Panc1 (cell line): ENCODE results near the gene JAG1. TPM values are rescaled to one million over a fixed set of nuclear protein-coding genes. Genes with fewer than 3 reads are reported as not detected.

ENCODE experiments used
- ATAC-seq: fragments of 200-7000 bp; cut with Tn5 transposase; 2 replicates; pipeline ENCODE4 v1.9.1; 2020; ENCODE audit warnings: mild to moderate bottlenecking, moderate library complexity
- BruUV-seq: library from RNA; stranded (reverse); fragments of 400-500 nt; replicated peaks from 2 replicates; lab custom pipeline; 2021; lab: Mats Ljungman, UMichigan
- CTCF ChIA-PET: fragments of 300-600 bp; sonication (Branson Sonifier 250); formaldehyde crosslinking; loops from one replicate; lab custom pipeline; 2022; ENCODE audit warnings: antibody characterized with exemption; lab: Charles Lee
- POLR2A ChIA-PET: fragments of 300-600 bp; sonication (Branson Sonifier 250); formaldehyde crosslinking; loops from one replicate; lab custom pipeline; 2022; ENCODE audit warnings: antibody characterized with exemption; lab: Charles Lee
- DNase-seq: peaks from one replicate; pipeline ENCODE4 v3.0.0-alpha.2; 2010; ENCODE audit warnings: low read depth, low spot score
- H3K27ac ChIP-seq: 2 replicates; pipeline ENCODE4 v1.5.1; 2011; ENCODE audit warnings: mild to moderate bottlenecking, low read length, inconsistent platforms
- H3K27me3 ChIP-seq: fragments of 200-500 bp; sonication (Bioruptor generic); 2 replicates; pipeline ENCODE4 v1.6.0; 2014; ENCODE audit warnings: low read length, inconsistent platforms; ENCODE audit not compliant: control insufficient read depth, insufficient read depth
- H3K36me3 ChIP-seq: fragments of 200-500 bp; sonication (Bioruptor generic); 2 replicates; pipeline ENCODE4 v1.5.1; 2014; ENCODE audit warnings: inconsistent platforms, mild to moderate bottlenecking, low read length, moderate library complexity; ENCODE audit not compliant: control insufficient read depth, insufficient read depth
- H3K4me1 ChIP-seq: 2 replicates; pipeline ENCODE4 v1.5.1; 2011; ENCODE audit warnings: inconsistent platforms, mild to moderate bottlenecking, low read length, moderate library complexity; ENCODE audit not compliant: control insufficient read depth, insufficient read depth
- H3K4me3 ChIP-seq, 2 experiments: 2 replicates each; pipeline ENCODE4 v1.5.1; 2011 to 2012; ENCODE audit warnings: low read depth in 2 of 2, low read length in 2 of 2, mild to moderate bottlenecking in 2 of 2, inconsistent platforms in 1 of 2, moderate library complexity in 1 of 2
- H3K9me3 ChIP-seq: fragments of 200-500 bp; sonication (Bioruptor generic); 2 replicates; pipeline ENCODE4 v1.5.1; 2014; ENCODE audit warnings: low read depth, mild to moderate bottlenecking, inconsistent platforms, low read length, moderate library complexity; ENCODE audit not compliant: control insufficient read depth, insufficient read depth
- POLR2AphosphoS5 ChIP-seq: IDR thresholded peaks from 2 replicates; pipeline ENCODE4 v1.6.1; 2012; ENCODE audit warnings: mild to moderate bottlenecking, low read depth, low read length, moderate library complexity
- SIN3A ChIP-seq: IDR thresholded peaks from 2 replicates; pipeline ENCODE4 v1.6.1; 2012; ENCODE audit warnings: low read depth, mild to moderate bottlenecking, low read length, moderate library complexity, borderline replicate concordance; ENCODE audit not compliant: insufficient read depth
- TCF7L2 ChIP-seq: IDR thresholded peaks from 2 replicates; pipeline ENCODE4 v1.6.1; 2011; ENCODE audit warnings: mild to moderate bottlenecking, low read depth, low read length, inconsistent platforms
- in situ Hi-C: cut with HindIII; loops from 2 replicates; pipeline ENCODE4 v1.10.0; 2016; ENCODE audit warnings: low sequenced_read_pairs, low pct_unique_long_range_greater_than_20kb
- intact Hi-C: fragments of 100-400 bp; cut with micrococcal nuclease; formaldehyde crosslinking; loops from one replicate; pipeline ENCODE4 v1.10.0; 2022; ENCODE audit not compliant: unreplicated experiment
- total RNA-seq: library from RNA; stranded (reverse); gene quantifications from one replicate; pipeline ENCODE4 v1.2.1, GENCODE V29; 2021; ENCODE audit not compliant: unreplicated experiment
- TF ChIP-seq, protein P1 (sequence below): fragments of 450-650 bp; IDR thresholded peaks from 2 replicates; pipeline ENCODE4 v1.5.1; 2017; ENCODE audit warnings: mild to moderate bottlenecking
- TF ChIP-seq, protein P2 (sequence below), 2 experiments: IDR thresholded peaks; 2 replicates each; pipeline ENCODE4 v1.6.1; 2011 to 2012; ENCODE audit warnings: low read depth in 2 of 2, control low read depth in 1 of 2, low read length in 1 of 2, mild to moderate bottlenecking in 1 of 2, moderate library complexity in 1 of 2; ENCODE audit not compliant: insufficient read depth in 1 of 2

Gene JAG1
- total RNA-seq, 1 experiment from 2014 or later: 21.2 TPM

DNA sequence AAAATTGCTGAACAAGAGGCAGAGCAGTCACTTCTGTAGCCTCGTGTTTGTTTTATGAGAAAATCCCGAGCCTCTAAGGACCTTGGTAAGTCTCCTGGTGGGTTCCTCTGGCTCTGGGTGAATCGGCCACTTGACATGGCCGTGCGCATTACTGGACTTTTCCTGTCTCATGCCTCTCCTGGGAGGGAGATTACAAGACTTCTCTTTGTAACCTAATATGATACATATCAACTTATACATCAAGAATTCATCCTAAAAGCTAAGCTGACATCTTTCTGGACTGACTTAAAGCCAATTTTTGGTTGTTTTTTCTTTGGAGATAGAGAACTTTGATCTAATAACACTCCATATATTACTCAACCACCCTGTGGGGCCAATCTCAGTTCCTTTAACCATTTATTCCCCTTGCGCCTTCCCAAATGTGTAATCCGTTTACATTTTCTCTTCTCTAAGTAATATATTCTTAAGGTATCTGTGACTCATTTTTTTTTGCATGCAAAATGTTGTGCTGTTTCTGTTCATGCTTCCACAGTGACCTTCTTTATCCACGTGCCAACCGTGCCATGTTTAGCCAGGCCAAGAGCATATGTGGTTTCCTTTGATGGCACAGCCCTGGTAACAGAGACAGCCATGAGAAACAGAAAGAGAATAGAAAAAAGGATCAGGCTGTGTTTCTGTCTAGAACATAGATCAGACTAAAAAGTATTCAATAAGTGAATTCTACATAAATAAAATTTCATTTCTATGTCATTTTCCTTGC is 47.5 kb upstream of the JAG1 start:
- Histone ChIP-seq H3K4me3 (no peak overlapping the region), H3K27me3 (no peaks in the 10 kb centered on the region), H3K4me1 (no peaks in the 10 kb centered on the region; the same call in 1 of the 2 replicates), H3K36me3 (no peaks in the 10 kb centered on the region), H3K9me3 (no peaks in the 10 kb centered on the region), H3K27ac (no peak overlapping the region)
- BruUV-seq: no TSS peak
- ChIA-PET CTCF (no interaction called here), POLR2A (no interaction called here)
- no peak for ATAC-seq
- TF ChIP-seq, protein P1, sequence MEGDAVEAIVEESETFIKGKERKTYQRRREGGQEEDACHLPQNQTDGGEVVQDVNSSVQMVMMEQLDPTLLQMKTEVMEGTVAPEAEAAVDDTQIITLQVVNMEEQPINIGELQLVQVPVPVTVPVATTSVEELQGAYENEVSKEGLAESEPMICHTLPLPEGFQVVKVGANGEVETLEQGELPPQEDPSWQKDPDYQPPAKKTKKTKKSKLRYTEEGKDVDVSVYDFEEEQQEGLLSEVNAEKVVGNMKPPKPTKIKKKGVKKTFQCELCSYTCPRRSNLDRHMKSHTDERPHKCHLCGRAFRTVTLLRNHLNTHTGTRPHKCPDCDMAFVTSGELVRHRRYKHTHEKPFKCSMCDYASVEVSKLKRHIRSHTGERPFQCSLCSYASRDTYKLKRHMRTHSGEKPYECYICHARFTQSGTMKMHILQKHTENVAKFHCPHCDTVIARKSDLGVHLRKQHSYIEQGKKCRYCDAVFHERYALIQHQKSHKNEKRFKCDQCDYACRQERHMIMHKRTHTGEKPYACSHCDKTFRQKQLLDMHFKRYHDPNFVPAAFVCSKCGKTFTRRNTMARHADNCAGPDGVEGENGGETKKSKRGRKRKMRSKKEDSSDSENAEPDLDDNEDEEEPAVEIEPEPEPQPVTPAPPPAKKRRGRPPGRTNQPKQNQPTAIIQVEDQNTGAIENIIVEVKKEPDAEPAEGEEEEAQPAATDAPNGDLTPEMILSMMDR: no peak
- TF ChIP-seq POLR2AphosphoS5 (no peak), TCF7L2 (no peak), SIN3A (no peak)
- TF ChIP-seq, protein P2, sequence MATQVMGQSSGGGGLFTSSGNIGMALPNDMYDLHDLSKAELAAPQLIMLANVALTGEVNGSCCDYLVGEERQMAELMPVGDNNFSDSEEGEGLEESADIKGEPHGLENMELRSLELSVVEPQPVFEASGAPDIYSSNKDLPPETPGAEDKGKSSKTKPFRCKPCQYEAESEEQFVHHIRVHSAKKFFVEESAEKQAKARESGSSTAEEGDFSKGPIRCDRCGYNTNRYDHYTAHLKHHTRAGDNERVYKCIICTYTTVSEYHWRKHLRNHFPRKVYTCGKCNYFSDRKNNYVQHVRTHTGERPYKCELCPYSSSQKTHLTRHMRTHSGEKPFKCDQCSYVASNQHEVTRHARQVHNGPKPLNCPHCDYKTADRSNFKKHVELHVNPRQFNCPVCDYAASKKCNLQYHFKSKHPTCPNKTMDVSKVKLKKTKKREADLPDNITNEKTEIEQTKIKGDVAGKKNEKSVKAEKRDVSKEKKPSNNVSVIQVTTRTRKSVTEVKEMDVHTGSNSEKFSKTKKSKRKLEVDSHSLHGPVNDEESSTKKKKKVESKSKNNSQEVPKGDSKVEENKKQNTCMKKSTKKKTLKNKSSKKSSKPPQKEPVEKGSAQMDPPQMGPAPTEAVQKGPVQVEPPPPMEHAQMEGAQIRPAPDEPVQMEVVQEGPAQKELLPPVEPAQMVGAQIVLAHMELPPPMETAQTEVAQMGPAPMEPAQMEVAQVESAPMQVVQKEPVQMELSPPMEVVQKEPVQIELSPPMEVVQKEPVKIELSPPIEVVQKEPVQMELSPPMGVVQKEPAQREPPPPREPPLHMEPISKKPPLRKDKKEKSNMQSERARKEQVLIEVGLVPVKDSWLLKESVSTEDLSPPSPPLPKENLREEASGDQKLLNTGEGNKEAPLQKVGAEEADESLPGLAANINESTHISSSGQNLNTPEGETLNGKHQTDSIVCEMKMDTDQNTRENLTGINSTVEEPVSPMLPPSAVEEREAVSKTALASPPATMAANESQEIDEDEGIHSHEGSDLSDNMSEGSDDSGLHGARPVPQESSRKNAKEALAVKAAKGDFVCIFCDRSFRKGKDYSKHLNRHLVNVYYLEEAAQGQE (IDR thresholded peaks at IDR 0.05; ENCODE audit: insufficient read depth in 1 of 2, low read depth in 2 of 2, low read length in 1 of 2): no peak
- in situ Hi-C loops (no loop called here), intact Hi-C loops (no loop called here)
- no peak for DNase-seq

DNA sequence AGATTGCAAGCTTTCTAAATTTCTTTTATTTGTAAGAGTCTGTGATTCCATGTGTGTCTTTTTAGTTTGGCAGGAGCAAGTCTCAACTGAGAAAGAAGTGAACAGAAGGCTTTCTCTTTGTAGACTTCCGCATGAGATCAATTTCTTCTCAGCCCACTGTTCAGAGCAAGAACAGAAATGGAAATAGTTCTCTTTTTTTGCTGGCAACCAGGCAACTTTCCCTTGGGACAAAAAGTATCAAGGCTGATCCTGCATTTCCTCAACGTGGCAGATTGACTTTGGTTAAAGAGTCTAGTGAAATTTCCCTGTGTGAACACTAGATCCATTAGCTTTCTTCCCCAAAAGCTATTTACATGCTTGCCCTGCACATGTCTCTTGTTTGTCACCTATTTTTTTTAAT is 46.8 kb upstream of the JAG1 start:
- no TSS peak for BruUV-seq
- POLR2A ChIA-PET: no interaction called here

More for the DNA sequence above, 46.8 kb upstream of the JAG1 start:
- no peak for DNase-seq
- Histone ChIP-seq H3K27ac (no peak overlapping the region), H3K36me3 (no peaks in the 10 kb centered on the region), H3K27me3 (no peaks in the 10 kb centered on the region), H3K9me3 (no peaks in the 10 kb centered on the region), H3K4me3 (no peak overlapping the region), H3K4me1 (no peaks in the 10 kb centered on the region; the same call in 1 of the 2 replicates)
- intact Hi-C loops (no loop called here), in situ Hi-C loops (no loop called here)
- no peak for ATAC-seq
- TF ChIP-seq SIN3A (no peak), POLR2AphosphoS5 (no peak), TCF7L2 (no peak)
- TF ChIP-seq, protein P2 (IDR thresholded peaks at IDR 0.05; ENCODE audit: insufficient read depth in 1 of 2, low read depth in 2 of 2, low read length in 1 of 2): no peak
- TF ChIP-seq, protein P1: no peak
- CTCF ChIA-PET: no interaction called here
